HEK293 (cell line): ENCODE results near the gene TMC5.

ENCODE experiments used
- GLIS2 ChIP-seq: fragments of 450-650 bp; formaldehyde crosslinking; IDR thresholded peaks from 2 replicates; pipeline ENCODE4 v1.5.1; 2016; ENCODE audit warnings: missing biosample characterization, missing genetic modification characterization
- IKZF3 ChIP-seq: fragments of 450-650 bp; IDR thresholded peaks from 2 replicates; pipeline ENCODE4 v1.5.0; 2018; ENCODE audit warnings: missing biosample characterization, mild to moderate bottlenecking, missing genetic modification characterization, moderate library complexity
- INSM2 ChIP-seq: fragments of 450-650 bp; formaldehyde crosslinking; IDR thresholded peaks from 2 replicates; pipeline ENCODE4 v1.5.1; 2016; ENCODE audit warnings: missing biosample characterization, missing genetic modification characterization
- KLF10 ChIP-seq: fragments of 450-650 bp; IDR thresholded peaks from 2 replicates; pipeline ENCODE4 v1.5.1; 2018; ENCODE audit warnings: missing biosample characterization, mild to moderate bottlenecking, missing genetic modification characterization
- KLF17 ChIP-seq: fragments of 450-650 bp; formaldehyde crosslinking; IDR thresholded peaks from 2 replicates; pipeline ENCODE4 v1.5.1; 2016; ENCODE audit warnings: missing biosample characterization, missing genetic modification characterization
- PBX3 ChIP-seq: sonication (generic); formaldehyde crosslinking; IDR thresholded peaks from 2 replicates; pipeline ENCODE4 v1.8.1; 2022; ENCODE audit warnings: mild to moderate bottlenecking, moderate library complexity, missing genetic modification reagents
- PRDM6 ChIP-seq: fragments of 450-650 bp; formaldehyde crosslinking; IDR thresholded peaks from 2 replicates; pipeline ENCODE4 v1.5.1; 2017; ENCODE audit warnings: missing biosample characterization, missing genetic modification characterization
- SETDB1 ChIP-seq: IDR thresholded peaks from one replicate; pipeline ENCODE4 v1.6.1; 2017; ENCODE audit warnings: mild to moderate bottlenecking, low read length, moderate library complexity, mixed read lengths; ENCODE audit not compliant: insufficient read length
- TSHZ1 ChIP-seq: fragments of 450-650 bp; formaldehyde crosslinking; IDR thresholded peaks from 2 replicates; pipeline ENCODE4 v1.5.1; 2016; ENCODE audit warnings: missing biosample characterization, missing genetic modification characterization, borderline replicate concordance
- ZBTB20 ChIP-seq: fragments of 450-650 bp; formaldehyde crosslinking; IDR thresholded peaks from 2 replicates; pipeline ENCODE4 v1.5.1; 2016; ENCODE audit warnings: missing biosample characterization, missing genetic modification characterization
- ZNF19 ChIP-seq: fragments of 450-650 bp; formaldehyde crosslinking; IDR thresholded peaks from 2 replicates; pipeline ENCODE4; 2016; ENCODE audit warnings: missing biosample characterization, missing genetic modification characterization, low read depth
- ZNF23 ChIP-seq: fragments of 450-650 bp; formaldehyde crosslinking; IDR thresholded peaks from 2 replicates; pipeline ENCODE4 v1.5.1; 2016; ENCODE audit warnings: missing biosample characterization, missing genetic modification characterization, borderline replicate concordance
- ZNF335 ChIP-seq: fragments of 450-650 bp; formaldehyde crosslinking; conservative IDR thresholded peaks from 2 replicates; pipeline ENCODE4 v1.5.1; 2016; ENCODE audit warnings: missing biosample characterization, missing genetic modification characterization
- ZNF341 ChIP-seq: fragments of 450-650 bp; formaldehyde crosslinking; IDR thresholded peaks from 2 replicates; pipeline ENCODE4; 2016; ENCODE audit warnings: low read depth, missing biosample characterization, missing genetic modification characterization
- ZNF362 ChIP-seq: fragments of 450-650 bp; formaldehyde crosslinking; IDR thresholded peaks from 2 replicates; pipeline ENCODE4 v1.5.1; 2016; ENCODE audit warnings: missing biosample characterization, missing genetic modification characterization
- ZNF416 ChIP-seq: fragments of 450-650 bp; formaldehyde crosslinking; IDR thresholded peaks from 2 replicates; pipeline ENCODE4 v1.5.1; 2016; ENCODE audit warnings: missing biosample characterization, missing genetic modification characterization
- ZNF510 ChIP-seq: fragments of 450-650 bp; formaldehyde crosslinking; IDR thresholded peaks from 2 replicates; pipeline ENCODE4 v1.5.1; 2018; ENCODE audit warnings: mild to moderate bottlenecking, missing genetic modification characterization, missing biosample characterization; ENCODE audit not compliant: insufficient replicate concordance
- ZNF544 ChIP-seq: fragments of 450-650 bp; formaldehyde crosslinking; IDR thresholded peaks from 2 replicates; pipeline ENCODE4 v1.5.0; 2017; ENCODE audit warnings: missing biosample characterization, missing genetic modification characterization
- ZNF560 ChIP-seq: fragments of 450-650 bp; formaldehyde crosslinking; IDR thresholded peaks from 2 replicates; pipeline ENCODE4 v1.5.1; 2017; ENCODE audit warnings: missing biosample characterization, missing genetic modification characterization, borderline replicate concordance
- ZNF629 ChIP-seq: fragments of 450-650 bp; formaldehyde crosslinking; IDR thresholded peaks from 2 replicates; pipeline ENCODE4 v1.5.1; 2017; ENCODE audit warnings: missing biosample characterization, missing genetic modification characterization
- ZNF639 ChIP-seq: fragments of 450-650 bp; formaldehyde crosslinking; IDR thresholded peaks from 2 replicates; pipeline ENCODE4 v1.5.1; 2016; ENCODE audit warnings: missing biosample characterization, missing genetic modification characterization
- ZNF658 ChIP-seq: fragments of 450-650 bp; formaldehyde crosslinking; IDR thresholded peaks from 2 replicates; pipeline ENCODE4; 2016; ENCODE audit warnings: missing biosample characterization, missing genetic modification characterization
- ZNF785 ChIP-seq: fragments of 450-650 bp; formaldehyde crosslinking; IDR thresholded peaks from 2 replicates; pipeline ENCODE4 v1.5.1; 2016; ENCODE audit warnings: missing biosample characterization, missing genetic modification characterization
- ZNF792 ChIP-seq: fragments of 450-650 bp; formaldehyde crosslinking; IDR thresholded peaks from 2 replicates; pipeline ENCODE4 v1.5.1; 2016; ENCODE audit warnings: missing biosample characterization, missing genetic modification characterization
- ZNF843 ChIP-seq: fragments of 450-650 bp; formaldehyde crosslinking; IDR thresholded peaks from 2 replicates; pipeline ENCODE4 v1.5.1; 2016; ENCODE audit warnings: missing biosample characterization, missing genetic modification characterization

TMC5 gene

GRCh38 chr16:19517424-19518089 lies 99.9 kb downstream of the TMC5 start (continued):
- TF ChIP-seq INSM2 (0 out of 2 replicates have a peak, but pooled peaks have one; percentile 51), ZNF362 (tag by site-specific recombination) (peak; percentile 61; the same call in 1 of the 2 replicates), ZNF510 (tag by site-specific recombination) (no peak), IKZF3 (tag by site-specific recombination) (peak; percentile 53; the same call in 1 of the 2 replicates), ZNF544 (no peak), ZBTB20 (no peak), ZNF639 (tag by site-specific recombination) (no peak), KLF17 (tag by site-specific recombination) (peak; percentile 84), ZNF792 (tag by site-specific recombination) (no peak), GLIS2 (tag by site-specific recombination) (no peak), ZNF416 (tag by site-specific recombination) (no peak), ZNF560 (tag by site-specific recombination) (no peak), SETDB1 (no peak), ZNF19 (no peak), ZNF658 (tag by site-specific recombination) (no peak), TSHZ1 (tag by site-specific recombination) (0 out of 2 replicates have a peak, but pooled peaks have one; percentile 5), KLF10 (tag by site-specific recombination) (peak; percentile 55), PBX3 (CRISPR knock-in tag) (no peak), ZNF335 (tag by site-specific recombination) (peak; percentile 18; the same call in 1 of the 2 replicates), ZNF23 (no peak), ZNF843 (tag by site-specific recombination) (peak; percentile 80), PRDM6 (peak; percentile 93), ZNF629 (peak; percentile 73), ZNF341 (tag by site-specific recombination) (no peak), ZNF785 (tag by site-specific recombination) (no peak)
